OCI-LY3 (cell line): Measurements from ENCODE around the gene ZNF333.

Experiments used
- CTCF ChIP-seq: fragments of 200-600, 300-600 bp; sonication (generic); IDR thresholded peaks from 2 replicates; pipeline ENCODE4 v1.5.1; 2014; ENCODE audit warnings: antibody characterized with exemption, low read length, low read depth
- EZH2phosphoT487 ChIP-seq: fragments of 200-600 bp; shearing (Covaris generic); IDR thresholded peaks from 2 replicates; pipeline ENCODE4 v1.6.1; 2018; ENCODE audit warnings: antibody characterized with exemption, mixed run types, low read depth

DNA sequence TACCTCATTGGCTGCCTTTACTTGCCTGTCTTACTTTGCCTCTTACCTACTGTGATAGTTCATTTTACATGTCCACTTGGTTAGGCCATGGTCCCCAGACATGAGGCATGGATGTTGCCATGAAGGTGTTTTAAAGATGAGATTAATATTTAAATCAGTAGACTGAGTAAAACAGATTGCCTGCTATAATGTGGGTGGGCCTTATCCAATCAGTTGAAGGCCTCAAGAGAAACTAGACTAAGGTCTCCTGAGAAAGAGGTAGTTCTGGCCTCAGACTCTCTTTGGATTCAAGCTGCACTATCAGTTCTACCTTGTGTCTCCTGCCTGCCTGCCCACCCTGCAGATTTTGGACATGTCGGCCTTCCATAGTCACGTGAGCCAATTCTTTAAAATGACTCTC, 41.3 kb upstream of the ZNF333 start:
- no peak for TF ChIP-seq CTCF
- no peak for TF ChIP-seq EZH2phosphoT487
